Spleen (tissue), 11 donors: Measurements from ENCODE around the gene CHST1. TPM values are rescaled to one million over a fixed set of nuclear protein-coding genes. Genes with fewer than 3 reads are reported as not detected.

Source experiments
- DNase-seq: peaks from one replicate; pipeline ENCODE4 v3.0.0-alpha.2; 2020
- H3K27ac ChIP-seq, 8 donors: fragments of 200-600 bp; sonication (generic) in 7 of 8; 1 replicate in 4 of 8; 2 replicates in 4 of 8; pipeline versions ENCODE4 v1.5.0 to v1.8.0; 2016 to 2021; ENCODE audit warnings: inconsistent platforms in 4 of 8, mild to moderate bottlenecking in 4 of 8, moderate library complexity in 1 of 8
- H3K27me3 ChIP-seq, 7 donors: fragments of 200-600 bp; sonication (generic) in 6 of 7; replicated peaks in 1 of 7; 1 replicate in 4 of 7; 2 replicates in 3 of 7; pipeline versions ENCODE4 v1.5.0 to v1.8.0; 2016 to 2021; ENCODE audit warnings: inconsistent platforms in 3 of 7, mild to moderate bottlenecking in 1 of 7
- H3K36me3 ChIP-seq, 6 donors: fragments of 200-600 bp; sonication (generic) in 5 of 6; 1 replicate in 4 of 6; 2 replicates in 2 of 6; pipeline versions ENCODE4 v1.5.0 to v1.8.0; 2016 to 2021; ENCODE audit warnings: inconsistent platforms in 2 of 6
- H3K4me1 ChIP-seq, 6 donors: fragments of 200-600 bp; sonication (generic) in 5 of 6; 1 replicate in 3 of 6; 2 replicates in 3 of 6; pipeline versions ENCODE4 v1.5.0 to v1.8.0; 2016 to 2021; ENCODE audit warnings: inconsistent platforms in 3 of 6
- H3K4me3 ChIP-seq, 8 donors: fragments of 200-600 bp; sonication (generic) in 7 of 8; 1 replicate in 4 of 8; 2 replicates in 4 of 8; pipeline versions ENCODE4 v1.5.0 to v1.8.0; 2016 to 2021; ENCODE audit warnings: inconsistent platforms in 4 of 8, mild to moderate bottlenecking in 4 of 8, moderate library complexity in 2 of 8
- H3K9me3 ChIP-seq, 8 donors: fragments of 200-600 bp; sonication (generic) in 7 of 8; 1 replicate in 4 of 8; 2 replicates in 4 of 8; pipeline versions ENCODE4 v1.5.0 to v1.8.0; 2016 to 2021; ENCODE audit warnings: inconsistent platforms in 4 of 8
- CTCF ChIP-seq, 11 experiments: fragments of 200-600 bp in 7 of 11; fragments of 450-650 bp in 4 of 11; sonication (generic) in 4 of 11; IDR thresholded peaks in 8 of 11; conservative IDR thresholded peaks in 3 of 11; 1 replicate in 7 of 11; 2 replicates in 4 of 11; pipeline versions ENCODE4 v1.4.0 to v1.8.0; 2016 to 2021; ENCODE audit warnings: antibody characterized with exemption in 11 of 11, inconsistent platforms in 4 of 11, mild to moderate bottlenecking in 1 of 11
- POLR2A ChIP-seq, 3 donors: fragments of 450-650 bp; IDR thresholded peaks; one replicate each; pipeline ENCODE4 v1.5.1; 2017; ENCODE audit warnings: antibody characterized with exemption in 3 of 3, mild to moderate bottlenecking in 1 of 3
- POLR2AphosphoS5 ChIP-seq, 3 donors: sonication (generic); formaldehyde crosslinking; IDR thresholded peaks; one replicate each; pipeline ENCODE4 v1.5.1; 2017; ENCODE audit warnings: antibody characterized with exemption in 3 of 3
- WGBS, 5 donors: extraction: QIAGEN DNeasy Blood & Tissue Kit in 3 of 5; methylation state at CpG; one replicate each; pipeline versions ENCODE4 v1.1.5 to v1.1.7; 2013 to 2018; 5-methylcytosine and 5-hydroxymethylcytosine counted together
- intact Hi-C: fragments of 100-400 bp; cut with DNase I; formaldehyde crosslinking; loops from one replicate; pipeline ENCODE4 v1.15.0; 2023; ENCODE audit warnings: low total_unique reads
- polyA plus RNA-seq, 3 donors: library from polyadenylated mRNA; stranded (reverse); fragments of 200-250 nt; gene quantifications; one replicate each; pipeline ENCODE4 v1.2.1, GENCODE V29; 2013
- total RNA-seq, 7 donors: library from RNA; depleted of rRNA in 3 of 7; stranded (reverse); fragments of >200 nt in 3 of 7; fragmentation: NEBNext Ultra II Directional in 4 of 7; extraction: Animal tissue kit (Norgen Biotek cat#: 25700) in 4 of 7; gene quantifications; one replicate each; pipeline versions ENCODE4 v1.1.0 to v1.2.1, GENCODE V29; 2016 to 2021
- donor health status: healthy with polysubstance abuse.
- donor health status: DM: no; HTN: no; CAD: no; lungs with moderate emphysema.
- donor health status: DM: no; HTN: no; CAD: no.
- donor health status: Bipolar disorder and iron deficiency.
- donor health status: healthy.
- donor health status: DM: no; HTN: no; CAD: no.
- donor health status: DM: yes; HTN: yes; CAD: no.

Gene CHST1
- total and polyA plus RNA-seq, 10 donors: 1.1 to 18.9 (median 6.2) TPM

- no peaks in the 10 kb centered on the region for H3K4me1 ChIP-seq
- H3K9me3 ChIP-seq: peaks cover 0 to 26% (median 18%) of the 10 kb centered on the region in 8 donors
- H3K36me3 ChIP-seq: no peaks in the 10 kb centered on the region
- peaks cover 0 to 56% (median 4%) of the 10 kb centered on the region in 7 donors for H3K27me3 ChIP-seq
- 79 to 89% (median 84%) methylated on average over 2 of the region's 2 CpGs for WGBS, 5 donors
- no peak for DNase-seq
- H3K4me3 ChIP-seq: no peak overlapping the region
- intact Hi-C loops: no loop called here
- no peak overlapping the region for H3K27ac ChIP-seq
- TF ChIP-seq CTCF (IDR thresholded peaks at IDR 0.05 in 8 of 11, conservative IDR thresholded peaks at IDR 0.05 in 3 of 11): no peak
Measured at GRCh38 chr11:45622283-45622682, 43.1 kb downstream of the CHST1 start.

- peaks cover 0 to 57% (median 4%) of the 10 kb centered on the region in 7 donors for H3K27me3 ChIP-seq
- 44 to 81% (median 60%) methylated on average over 1 of the region's 1 CpG for WGBS, 5 donors
- H3K36me3 ChIP-seq: no peaks in the 10 kb centered on the region
- no peaks in the 10 kb centered on the region for H3K4me1 ChIP-seq
- TF ChIP-seq POLR2AphosphoS5 (IDR thresholded peaks at IDR 0.05): no peak
- no peak for TF ChIP-seq POLR2A (IDR thresholded peaks at IDR 0.05)
- TF ChIP-seq CTCF (IDR thresholded peaks at IDR 0.05 in 8 of 11, conservative IDR thresholded peaks at IDR 0.05 in 3 of 11): no peak
- peaks cover 0 to 26% (median 18%) of the 10 kb centered on the region in 8 donors for H3K9me3 ChIP-seq
- no peak overlapping the region for H3K27ac ChIP-seq
- no peak overlapping the region for H3K4me3 ChIP-seq
- intact Hi-C loops: no loop called here
- DNase-seq: no peak
Measured at GRCh38 chr11:45621588-45621987, 43.8 kb downstream of the CHST1 start.

GRCh38 chr11:45620243-45620642 lies 45.2 kb downstream of the CHST1 start:
- Histone ChIP-seq H3K27ac (no peak overlapping the region), H3K9me3 (peaks cover 0 to 26% (median 18%) of the 10 kb centered on the region in 8 donors), H3K36me3 (no peaks in the 10 kb centered on the region), H3K4me1 (no peaks in the 10 kb centered on the region), H3K4me3 (no peak overlapping the region), H3K27me3 (peaks cover 0 to 57% (median under 1%) of the 10 kb centered on the region in 7 donors)
- intact Hi-C loops: no loop called here
- DNase-seq: no peak
- TF ChIP-seq POLR2AphosphoS5 (IDR thresholded peaks at IDR 0.05) (no peak), POLR2A (IDR thresholded peaks at IDR 0.05) (no peak), CTCF (IDR thresholded peaks at IDR 0.05 in 8 of 11, conservative IDR thresholded peaks at IDR 0.05 in 3 of 11) (no peak)
- WGBS, 5 donors: 40 to 100% (median 93%) methylated on average over 1 to 3 of the region's 3 CpGs

- no peak for TF ChIP-seq POLR2A (IDR thresholded peaks at IDR 0.05)
- no peak for TF ChIP-seq POLR2AphosphoS5 (IDR thresholded peaks at IDR 0.05)
- TF ChIP-seq CTCF (IDR thresholded peaks at IDR 0.05 in 8 of 11, conservative IDR thresholded peaks at IDR 0.05 in 3 of 11): no peak
- DNase-seq: no peak
- no peak overlapping the region for H3K27ac ChIP-seq
- H3K9me3 ChIP-seq: peaks cover 0 to 26% (median 18%) of the 10 kb centered on the region in 8 donors
- H3K4me1 ChIP-seq: no peaks in the 10 kb centered on the region
- intact Hi-C loops: no loop called here
- peaks cover 0 to 50% (median 0%) of the 10 kb centered on the region in 7 donors for H3K27me3 ChIP-seq
- H3K36me3 ChIP-seq: no peaks in the 10 kb centered on the region
- no peak overlapping the region for H3K4me3 ChIP-seq
Measured at GRCh38 chr11:45618897-45619296, 46.5 kb downstream of the CHST1 start.
